Endometrial microvascular endothelial cells (primary cell): ENCODE results near the gene TMEM129. TPM values are rescaled to one million over a fixed set of nuclear protein-coding genes. Genes with fewer than 3 reads are reported as not detected.

Source experiments
- in situ Hi-C: cut with HindIII; loops from 2 replicates; pipeline ENCODE4 v1.10.0; 2017; ENCODE audit warnings: low sequenced_read_pairs, low pct_unique_long_range_greater_than_20kb; ENCODE audit errors: inconsistent ontology term
- total RNA-seq: library from RNA; depleted of rRNA; stranded (reverse); fragments of >200 nt; gene quantifications from one replicate; pipeline ENCODE4 v1.2.3, GENCODE V29; 2015; ENCODE audit errors: inconsistent ontology term

TMEM129 gene
- total RNA-seq, 1 donor from 2014 or later, result 34.5 TPM

GRCh38 chr4:1746919-1747602 lies 25.9 kb upstream of the TMEM129 start:
- in situ Hi-C loops, result no loop called here

GRCh38 chr4:1746265-1746691 lies 25.2 kb upstream of the TMEM129 start:
- in situ Hi-C loops, result no loop called here

- in situ Hi-C loops, result no loop called here
These were observed 24.6 kb upstream of the TMEM129 start for GRCh38 chr4:1745697-1746096.

DNA sequence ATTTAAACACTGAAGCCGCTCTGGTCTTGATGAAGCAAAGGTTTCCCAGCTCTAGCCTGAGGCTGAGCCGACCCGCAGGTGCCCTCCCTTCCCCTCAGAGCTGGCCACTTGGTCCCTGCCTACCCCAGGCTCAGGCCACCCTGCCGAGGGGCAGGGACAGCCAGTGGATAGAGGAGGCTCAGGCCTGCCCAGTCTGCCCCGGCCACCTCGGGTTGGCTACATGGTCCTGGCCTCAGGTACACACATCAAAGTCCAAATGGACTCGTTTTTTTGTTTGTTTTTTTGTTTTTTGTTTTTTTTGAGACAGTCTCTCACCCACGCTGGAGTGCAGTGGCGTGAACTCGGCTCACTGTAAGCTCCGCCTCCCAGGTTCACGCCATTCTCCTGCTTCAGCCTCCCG lies 24.0 kb upstream of the TMEM129 start:
- in situ Hi-C loops, result no loop called here

DNA sequence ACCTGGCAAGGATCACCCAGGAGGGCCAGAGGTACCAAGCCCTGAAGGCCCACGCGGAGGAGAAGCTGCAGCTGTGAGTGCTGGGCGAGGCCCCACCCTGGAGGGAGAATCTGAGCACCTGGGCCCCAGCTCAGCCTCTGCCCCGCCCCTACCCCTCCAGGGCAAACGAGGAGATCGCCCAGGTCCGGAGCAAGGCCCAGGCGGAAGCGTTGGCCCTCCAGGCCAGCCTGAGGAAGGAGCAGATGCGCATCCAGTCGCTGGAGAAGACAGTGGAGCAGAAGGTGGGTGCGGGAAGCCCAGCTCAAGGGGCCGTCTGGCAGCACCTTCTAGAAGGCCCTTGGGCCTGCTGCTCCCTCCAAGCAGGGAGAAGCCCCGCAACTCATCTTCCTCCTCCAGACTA lies 23.4 kb upstream of the TMEM129 start:
- in situ Hi-C loops, result no loop called here

DNA sequence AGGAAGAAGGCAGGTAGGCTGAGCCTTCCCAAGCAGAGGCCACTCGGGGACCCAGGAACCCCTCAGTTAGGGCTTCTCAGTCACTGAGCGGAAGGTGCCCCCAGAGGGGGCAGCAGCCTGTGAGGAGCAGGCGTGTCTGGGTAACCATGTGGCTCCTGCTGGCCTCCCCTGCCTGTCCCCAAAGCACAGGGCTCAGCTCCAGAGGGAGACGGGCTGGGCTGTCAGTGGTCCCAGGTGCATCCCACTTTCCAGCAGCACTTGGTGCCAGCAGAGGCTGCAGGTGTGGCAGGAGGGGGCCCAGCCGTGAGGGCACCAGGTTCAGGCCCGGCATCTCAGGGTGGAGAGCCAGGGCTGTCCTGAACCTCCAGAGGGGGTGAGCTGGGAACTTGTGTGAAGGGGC lies 22.9 kb upstream of the TMEM129 start:
- in situ Hi-C loops, result no loop called here

DNA sequence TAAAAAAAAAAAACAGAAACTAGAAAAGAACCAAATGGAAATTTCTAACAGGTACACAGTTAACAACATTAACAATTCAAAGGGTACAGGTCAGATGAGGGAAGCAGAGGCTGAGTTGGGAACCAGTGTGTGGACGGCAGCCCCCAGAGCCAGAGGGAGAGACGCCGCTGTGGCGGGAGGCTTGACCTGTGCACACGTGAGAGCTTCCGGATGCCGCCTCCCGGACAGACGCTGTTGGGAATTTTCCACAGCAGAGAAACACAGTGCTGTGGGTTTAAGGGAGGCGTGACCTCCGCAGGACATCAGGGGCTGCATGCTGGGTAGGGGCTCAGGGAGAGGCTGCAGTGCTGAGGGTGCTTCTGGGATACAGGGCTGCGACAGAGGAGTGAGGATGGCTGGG lies 22.4 kb upstream of the TMEM129 start:
- in situ Hi-C loops, result no loop called here

GRCh38 chr4:1741208-1741607 lies 20.1 kb upstream of the TMEM129 start:
- in situ Hi-C loops, result no loop called here

GRCh38 chr4:1740021-1740545 lies 19.0 kb upstream of the TMEM129 start:
- in situ Hi-C loops, result no loop called here

GRCh38 chr4:1739358-1739757 lies 18.2 kb upstream of the TMEM129 start:
- in situ Hi-C loops, result no loop called here

- in situ Hi-C loops, result no loop called here
These were observed 17.3 kb upstream of the TMEM129 start for GRCh38 chr4:1738410-1738809.

DNA sequence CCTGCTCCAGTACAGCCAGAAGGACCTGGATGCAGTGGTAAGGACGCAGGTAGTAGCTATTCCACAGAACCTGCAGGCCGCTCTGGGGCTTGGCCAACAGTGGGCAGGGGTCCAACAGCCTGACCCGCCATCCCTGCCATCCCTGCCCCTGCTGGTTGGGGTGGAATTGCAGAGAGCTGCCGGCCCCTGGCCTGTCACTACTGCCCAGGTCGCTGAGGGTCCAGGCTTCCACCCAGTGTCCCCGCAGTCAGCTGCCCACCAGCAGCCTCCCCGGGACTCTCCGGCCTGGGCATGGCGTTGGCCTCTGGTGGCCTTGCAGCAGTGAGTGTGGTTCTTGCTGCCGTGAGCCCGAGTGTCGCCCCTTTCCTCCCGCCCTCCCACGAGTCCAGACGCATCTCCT lies 16.5 kb upstream of the TMEM129 start:
- in situ Hi-C loops, result no loop called here

DNA sequence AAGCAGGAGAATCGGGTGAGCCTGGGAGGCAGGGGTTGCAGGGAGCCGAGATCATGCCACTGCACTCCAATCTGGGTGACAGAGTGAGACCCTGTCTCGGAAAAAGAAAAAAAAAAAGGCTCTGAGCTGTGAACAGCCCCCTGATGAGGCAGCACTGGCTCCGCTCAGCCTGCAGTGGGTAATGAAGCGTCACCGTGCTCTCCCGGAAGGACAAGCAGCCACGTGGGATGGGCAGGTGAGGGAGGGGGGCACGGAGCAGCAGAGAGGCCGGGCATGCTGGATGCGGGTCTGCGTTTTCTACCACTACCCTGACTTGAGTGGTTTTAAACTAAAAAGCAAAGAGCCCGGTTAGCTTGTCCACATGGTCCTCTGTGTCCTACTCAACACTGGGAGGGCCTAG lies 15.7 kb upstream of the TMEM129 start:
- in situ Hi-C loops, result no loop called here

GRCh38 chr4:1735215-1735614 lies 14.1 kb upstream of the TMEM129 start:
- in situ Hi-C loops, result no loop called here

DNA sequence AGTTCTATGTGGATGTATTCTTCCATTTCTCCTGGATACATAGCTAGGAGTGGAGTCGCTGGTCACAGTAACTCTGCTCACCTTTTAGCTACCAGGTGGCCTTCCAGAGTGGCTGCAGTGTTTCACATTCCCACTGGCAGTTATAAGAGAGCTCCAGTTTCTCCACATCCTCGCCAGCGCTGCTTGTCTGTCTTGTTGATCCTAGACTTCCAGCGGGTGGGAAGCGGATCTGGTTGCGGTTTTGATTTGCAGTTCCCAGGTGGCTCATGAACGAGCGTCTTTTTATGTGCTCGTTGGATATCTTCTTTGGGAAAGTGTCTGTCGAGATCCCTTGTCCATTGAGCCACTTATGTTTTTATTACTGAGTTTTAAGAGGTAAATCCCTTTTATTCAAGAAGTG lies 11.8 kb upstream of the TMEM129 start:
- in situ Hi-C loops, result no loop called here

DNA sequence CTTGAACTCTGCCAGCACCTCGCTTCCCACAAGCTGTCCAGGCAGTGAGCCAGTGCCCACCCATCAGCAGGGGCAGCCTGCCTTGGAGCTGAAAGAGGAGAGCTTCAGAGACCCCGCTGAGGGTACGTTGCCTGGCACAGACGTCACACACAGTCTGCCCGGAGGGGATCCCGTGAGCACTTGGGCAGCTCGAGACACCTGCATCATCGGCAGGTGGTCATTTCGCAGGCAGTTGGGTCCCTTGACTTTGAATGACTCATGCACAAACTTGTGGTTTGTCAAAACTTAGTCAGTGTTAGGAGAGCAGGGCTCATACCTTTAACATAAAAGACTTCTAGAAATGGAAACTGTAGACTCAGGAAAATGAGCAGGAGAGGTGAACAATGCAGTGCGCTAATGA lies 10.1 kb upstream of the TMEM129 start:
- in situ Hi-C loops, result no loop called here

GRCh38 chr4:1730532-1731135 lies 9.5 kb upstream of the TMEM129 start:
- in situ Hi-C loops, result no loop called here

- in situ Hi-C loops, result no loop called here
These were observed 7.2 kb upstream of the TMEM129 start for GRCh38 chr4:1728061-1728980.

GRCh38 chr4:1727117-1728031 lies 6.3 kb upstream of the TMEM129 start:
- in situ Hi-C loops, result no loop called here
